ENCODE measurements around the gene TEP1. TPM values are rescaled to one million over a fixed set of nuclear protein-coding genes. Genes with fewer than 3 reads are reported as not detected.
A peak's percentile ranks its signal among the peaks of the same experiment; 100 is the strongest.

The TEP1 gene
- total and polyA plus RNA-seq, 8 donors: 9.3 to 190 (median 19.0) TPM

GRCh38 chr14:20418501-20418909 is 5.2 kb upstream of the TEP1 start:
- no peaks in the 10 kb centered on the region for H3K9me3 ChIP-seq
- peaks cover 25 to 47% (median 27%) of the 10 kb centered on the region in 4 donors for H3K4me1 ChIP-seq
- H3K36me3 ChIP-seq: no peaks in the 10 kb centered on the region
- intact Hi-C loops (cut with DNase I; ENCODE audit: low total_unique reads): loop anchor here (10.0 kb wide), 1 partner anchor 56 kb away; no protein-coding TSS in a partner anchor
- peak overlapping the region; percentile 54 to 79 (median 73) for H3K27ac ChIP-seq
- TF ChIP-seq EP300 (IDR thresholded peaks at IDR 0.05) (no peak), POLR2AphosphoS5 (IDR thresholded peaks at IDR 0.05) (peak in 1 of 3 donors; percentile 53)
- peak; percentile 35 to 90 for DNase-seq
- 28 to 60% (median 46%) methylated on average over 2 of the region's 2 CpGs for WGBS, 5 donors
- H3K4me3 ChIP-seq: no peak overlapping the region
- H3K27me3 ChIP-seq: no peaks in the 10 kb centered on the region

- H3K36me3 ChIP-seq: no peaks in the 10 kb centered on the region
- intact Hi-C loops (cut with DNase I; ENCODE audit: low total_unique reads): loop anchor here (10.0 kb wide), 1 partner anchor 57 kb away; no protein-coding TSS in a partner anchor
- WGBS, 5 donors: 34 to 59% (median 45%) methylated on average over 7 of the region's 7 CpGs
- TF ChIP-seq EP300 (IDR thresholded peaks at IDR 0.05) (no peak), POLR2AphosphoS5 (IDR thresholded peaks at IDR 0.05) (peak in 2 of 3 donors; percentile 60 to 61), CTCF (IDR thresholded peaks at IDR 0.05) (no peak), POLR2A (IDR thresholded peaks at IDR 0.05) (no peak)
- no peak overlapping the region for H3K4me3 ChIP-seq
- DNase-seq: peak in 1 of 2 donors; percentile 41
- peak overlapping the region; percentile 15 to 79 (median 72) for H3K27ac ChIP-seq
- H3K9me3 ChIP-seq: no peaks in the 10 kb centered on the region
- H3K4me1 ChIP-seq: peaks cover 25 to 47% (median 27%) of the 10 kb centered on the region in 4 donors
- H3K27me3 ChIP-seq: no peaks in the 10 kb centered on the region
These were observed 4.2 kb upstream of the TEP1 start for GRCh38 chr14:20417250-20418186.

- Histone ChIP-seq H3K27ac (peak overlapping the region; percentile 58 to 79 (median 72)), H3K36me3 (no peaks in the 10 kb centered on the region), H3K9me3 (no peaks in the 10 kb centered on the region), H3K4me3 (no peak overlapping the region), H3K4me1 (peaks cover 31 to 60% (median 36%) of the 10 kb centered on the region in 4 donors), H3K27me3 (no peaks in the 10 kb centered on the region)
- no peak for TF ChIP-seq POLR2A (IDR thresholded peaks at IDR 0.05)
- no peak for TF ChIP-seq POLR2AphosphoS5 (IDR thresholded peaks at IDR 0.05)
- TF ChIP-seq EP300 (IDR thresholded peaks at IDR 0.05): no peak
- no peak for TF ChIP-seq CTCF (IDR thresholded peaks at IDR 0.05)
- WGBS, 5 donors: 67 to 77% (median 74%) methylated on average over 2 of the region's 2 CpGs
- DNase-seq: peak in 1 of 2 donors; percentile 46
- intact Hi-C loops (cut with DNase I; ENCODE audit: low total_unique reads): loop anchor here (10.0 kb wide), 1 partner anchor 59 kb away; no protein-coding TSS in a partner anchor
These were observed 2.9 kb upstream of the TEP1 start for GRCh38 chr14:20416223-20416622.

- H3K9me3 ChIP-seq: no peaks in the 10 kb centered on the region
- TF ChIP-seq EP300 (IDR thresholded peaks at IDR 0.05) (no peak), CTCF (IDR thresholded peaks at IDR 0.05) (peak in 5 of 7 experiments; percentile 38 to 51 (median 46))
- H3K27ac ChIP-seq: peak overlapping the region; percentile 58 to 79 (median 72)
- intact Hi-C loops (cut with DNase I; ENCODE audit: low total_unique reads): loop anchor here (10.0 kb wide), 1 partner anchor 59 kb away; no protein-coding TSS in a partner anchor
- 33 to 46% (median 43%) methylated on average over 3 of the region's 3 CpGs for WGBS, 5 donors
- H3K36me3 ChIP-seq: no peaks in the 10 kb centered on the region
- H3K27me3 ChIP-seq: no peaks in the 10 kb centered on the region
- H3K4me1 ChIP-seq: peaks cover 31 to 65% (median 41%) of the 10 kb centered on the region in 4 donors
- DNase-seq: peak in 1 of 2 donors; percentile 76
- no peak overlapping the region for H3K4me3 ChIP-seq
These were observed 2.5 kb upstream of the TEP1 start for GRCh38 chr14:20415782-20416206.
